ENCODE data around the gene ZNRF2.
"Not testable (repeated sequence)": the region's sequence is repeated elsewhere in the genome, so short reads cannot be mapped to it uniquely, and the experiment has no call there.

ZNRF2 gene

GRCh38 chr7:30290317-30290716 lies 5.9 kb downstream of the ZNRF2 start:
- not testable (repeated sequence) for DNase-seq (ENCODE audit: low read depth)

- DNase-seq (ENCODE audit: low read depth): not testable (repeated sequence)
These were observed 8.1 kb downstream of the ZNRF2 start for GRCh38 chr7:30292416-30293038.

- DNase-seq (ENCODE audit: low read depth): not testable (repeated sequence)
These were observed 11.9 kb downstream of the ZNRF2 start for GRCh38 chr7:30296304-30296703.

- DNase-seq (ENCODE audit: low read depth): not testable (repeated sequence)
These were observed 13.1 kb downstream of the ZNRF2 start for GRCh38 chr7:30297499-30297898.

- not testable (repeated sequence) for DNase-seq (ENCODE audit: low read depth)
These were observed 14.0 kb downstream of the ZNRF2 start for GRCh38 chr7:30298409-30298808.

- no peak for DNase-seq (ENCODE audit: low read depth)
These were observed 17.4 kb downstream of the ZNRF2 start for GRCh38 chr7:30301751-30302150.

- no peak for DNase-seq (ENCODE audit: low read depth)
These were observed 18.4 kb downstream of the ZNRF2 start for GRCh38 chr7:30302656-30303311.

GRCh38 chr7:30303312-30304039 lies 19.1 kb downstream of the ZNRF2 start:
- DNase-seq (ENCODE audit: low read depth): no peak

- no peak for DNase-seq (ENCODE audit: low read depth)
These were observed 19.9 kb downstream of the ZNRF2 start for GRCh38 chr7:30304177-30304884.

- no peak for DNase-seq (ENCODE audit: low read depth)
These were observed 22.6 kb downstream of the ZNRF2 start for GRCh38 chr7:30306976-30307375.

- no peak for DNase-seq (ENCODE audit: low read depth)
These were observed 24.0 kb downstream of the ZNRF2 start for GRCh38 chr7:30308389-30308788.

- no peak for DNase-seq (ENCODE audit: low read depth)
These were observed 24.9 kb downstream of the ZNRF2 start for GRCh38 chr7:30309302-30309701.

- no peak for DNase-seq (ENCODE audit: low read depth)
These were observed 25.5 kb downstream of the ZNRF2 start for GRCh38 chr7:30309842-30310435.

GRCh38 chr7:30310674-30311362 lies 26.4 kb downstream of the ZNRF2 start:
- no peak for DNase-seq (ENCODE audit: low read depth)

GRCh38 chr7:30312178-30312577 lies 27.8 kb downstream of the ZNRF2 start:
- DNase-seq (ENCODE audit: low read depth): no peak

- no peak for DNase-seq (ENCODE audit: low read depth)
These were observed 29.0 kb downstream of the ZNRF2 start for GRCh38 chr7:30313348-30313747.

- no peak for DNase-seq (ENCODE audit: low read depth)
These were observed 29.4 kb downstream of the ZNRF2 start for GRCh38 chr7:30313793-30314192.

GRCh38 chr7:30315589-30315988 lies 31.2 kb downstream of the ZNRF2 start:
- no peak for DNase-seq (ENCODE audit: low read depth)

- no peak for DNase-seq (ENCODE audit: low read depth)
These were observed 36.0 kb downstream of the ZNRF2 start for GRCh38 chr7:30320392-30320791.

GRCh38 chr7:30321089-30321881 lies 36.9 kb downstream of the ZNRF2 start:
- no peak for DNase-seq (ENCODE audit: low read depth)

GRCh38 chr7:30321882-30322192 lies 37.4 kb downstream of the ZNRF2 start:
- DNase-seq (ENCODE audit: low read depth): no peak

Measured in activated T-cell treated with anti-CD3 and anti-CD28 coated beads for 48 hours (primary cell).